ENCODE data around the gene SMARCB1.

The SMARCB1 gene

DNA sequence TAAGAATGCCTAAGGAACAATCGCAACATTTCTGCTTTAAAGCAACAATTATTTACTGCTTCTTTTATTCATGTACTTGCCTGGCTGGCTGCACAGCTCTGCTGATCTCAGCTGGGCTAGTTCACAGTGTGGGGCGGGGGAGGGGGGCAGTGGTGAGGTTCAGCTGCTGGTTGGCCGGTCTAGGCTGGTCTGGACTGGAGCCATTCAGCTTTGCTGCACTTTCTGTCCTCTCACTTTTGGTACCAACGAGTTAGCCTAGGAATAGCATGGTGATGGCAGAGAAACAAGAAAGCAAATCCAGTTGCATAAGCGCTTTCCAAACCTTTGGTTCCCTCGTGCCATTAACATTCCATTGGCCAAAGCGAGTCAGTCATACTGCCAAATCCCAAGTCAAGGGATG is 91.5 kb downstream of the SMARCB1 start:
- TF ChIP-seq POLR2A (IDR thresholded peaks at IDR 0.05; ENCODE audit: low read depth, low read length): no peak
- DNase-seq (ENCODE audit: insufficient read length, low spot score): no peak
- no peak for FAIRE-seq

DNA sequence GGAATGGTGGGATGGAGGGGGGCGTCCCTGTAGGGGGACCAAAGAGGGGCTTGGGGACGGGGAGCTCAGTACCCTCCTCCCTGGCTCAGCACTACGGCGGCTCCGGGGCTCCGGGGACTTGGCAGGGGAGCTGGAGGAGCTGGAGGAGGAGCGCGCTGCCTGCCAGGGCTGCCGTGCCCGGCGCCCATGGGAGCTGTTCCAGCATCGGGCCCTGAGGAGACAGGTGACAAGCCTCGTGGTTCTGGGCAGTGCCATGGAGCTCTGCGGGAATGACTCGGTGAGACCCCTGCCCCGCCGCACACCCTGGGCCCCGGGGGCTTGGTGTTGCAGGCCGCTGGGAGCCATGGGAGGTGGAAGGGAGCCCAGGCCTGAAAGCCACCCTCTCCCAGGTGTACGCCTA is 95.6 kb downstream of the SMARCB1 start:
- FAIRE-seq (no peak), DNase-seq (ENCODE audit: insufficient read length, low spot score) (no peak)
- no peak for TF ChIP-seq POLR2A (IDR thresholded peaks at IDR 0.05; ENCODE audit: low read depth, low read length)

DNA sequence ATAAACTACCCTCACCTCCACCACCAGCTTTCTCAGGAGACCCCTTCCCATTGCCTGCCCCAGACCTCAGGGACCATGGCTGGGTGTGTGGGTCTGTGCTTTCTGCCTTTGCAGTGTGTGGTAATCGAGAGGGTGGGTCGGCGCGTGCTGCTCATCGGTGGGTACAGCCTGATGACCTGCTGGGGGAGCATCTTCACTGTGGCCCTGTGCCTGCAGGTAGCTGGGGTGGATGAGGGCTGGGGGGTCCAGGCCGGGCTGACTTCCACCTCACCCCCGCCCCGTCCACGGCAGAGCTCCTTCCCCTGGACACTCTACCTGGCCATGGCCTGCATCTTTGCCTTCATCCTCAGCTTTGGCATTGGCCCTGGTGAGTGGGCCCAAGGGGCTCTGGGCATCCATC is 96.9 kb downstream of the SMARCB1 start:
- DNase-seq (ENCODE audit: insufficient read length, low spot score) (no peak), FAIRE-seq (no peak)
- TF ChIP-seq POLR2A (IDR thresholded peaks at IDR 0.05; ENCODE audit: low read depth, low read length): no peak

DNA sequence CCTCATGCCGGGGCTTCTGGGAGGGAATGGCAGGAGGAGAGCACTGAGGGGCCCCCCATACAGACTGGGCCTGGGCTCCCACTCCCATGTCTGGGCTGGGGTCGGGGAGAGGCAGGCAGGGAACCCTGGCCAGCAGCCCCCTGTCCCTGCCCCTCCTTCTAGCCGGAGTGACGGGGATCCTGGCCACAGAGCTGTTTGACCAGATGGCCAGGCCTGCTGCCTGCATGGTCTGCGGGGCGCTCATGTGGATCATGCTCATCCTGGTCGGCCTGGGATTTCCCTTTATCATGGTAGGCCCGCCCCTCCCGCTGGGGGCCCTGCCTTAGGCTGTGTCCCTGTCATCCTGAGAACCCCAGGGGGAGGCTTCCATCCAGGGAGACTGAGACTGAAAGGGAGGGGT is 97.4 kb downstream of the SMARCB1 start:
- TF ChIP-seq POLR2A (IDR thresholded peaks at IDR 0.05; ENCODE audit: low read depth, low read length): no peak
- FAIRE-seq (no peak), DNase-seq (ENCODE audit: insufficient read length, low spot score) (no peak)

Data from H54 (cell line).